ENCODE data around the gene FAM136A. TPM values are rescaled to one million over a fixed set of nuclear protein-coding genes. Genes with fewer than 3 reads are reported as not detected.
A peak's percentile ranks its signal among the peaks of the same experiment; 100 is the strongest.

Gene FAM136A
- 60.0 and 64.0 TPM in 2 replicates for total RNA-seq (2014; rRNA removed; shearing (Covaris generic))
- 62.9 and 63.6 TPM in 2 replicates for polyA plus RNA-seq (2015; cell fraction: cytosol; rRNA removed)
- 227 and 261 TPM in 2 replicates for polyA plus RNA-seq (2015; cell fraction: nucleus; rRNA removed)

DNA sequence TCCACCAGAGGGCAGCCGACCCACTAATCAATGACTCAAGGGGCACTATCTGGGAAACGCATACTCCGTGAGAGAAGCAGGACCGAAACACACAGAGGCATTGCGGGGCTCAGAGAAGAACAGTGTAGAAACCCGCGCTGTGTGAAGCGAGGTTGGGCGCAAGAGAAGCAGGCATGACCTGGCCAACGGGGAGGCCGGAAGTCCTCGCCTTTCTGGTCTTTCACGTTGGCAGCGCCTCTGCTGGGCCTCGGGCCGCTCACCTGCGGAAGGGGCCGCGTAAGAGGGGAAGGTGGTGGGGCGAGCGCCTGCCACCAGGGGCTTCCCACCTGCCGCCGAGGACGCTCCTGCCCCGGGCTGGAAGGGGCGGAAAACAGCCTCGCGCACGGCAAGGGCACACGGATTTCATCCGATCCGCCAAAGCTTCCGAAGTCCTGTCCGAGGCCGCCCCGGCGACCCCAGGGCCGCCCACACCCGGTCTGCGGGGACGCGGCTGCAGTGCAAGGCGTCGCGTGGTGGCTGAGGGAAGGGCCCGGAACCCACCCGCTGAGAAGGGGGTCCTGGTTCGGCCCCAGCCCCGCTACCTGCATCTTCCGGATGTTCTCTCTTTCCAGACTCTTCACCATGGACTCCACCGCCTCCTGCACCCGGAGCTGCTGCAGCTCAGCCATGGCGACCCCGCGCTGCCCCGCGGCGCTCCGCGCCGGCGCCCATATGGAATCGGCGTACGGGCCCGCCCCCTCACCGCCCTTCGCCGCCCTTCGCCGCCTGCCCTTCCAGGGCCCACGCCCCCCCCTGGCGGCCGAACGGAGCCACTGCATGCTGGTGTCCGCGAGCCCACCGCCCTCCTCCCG lies at the start of gene FAM136A:
Gene FAM136A (minus strand): TSS at position 724 of the 851 bp plus-strand sequence. CDS start 56 bp downstream, at position 668.
- in situ Hi-C loops (cut with HindIII; ENCODE audit: low pct_unique_long_range_greater_than_20kb, low sequenced_read_pairs): loop anchor here (25.0 kb wide), 1 partner anchor 486 kb away; the partner anchor contains the start of gene FIGLA
- DNase-seq (ENCODE audit: low read depth, low spot score): peak; percentile 86

- no peak for DNase-seq (ENCODE audit: low read depth, low spot score)
- in situ Hi-C loops (cut with HindIII; ENCODE audit: low pct_unique_long_range_greater_than_20kb, low sequenced_read_pairs): no loop called here
Measured at GRCh38 chr2:70349921-70350685, 48.2 kb upstream of the FAM136A start.

DNA sequence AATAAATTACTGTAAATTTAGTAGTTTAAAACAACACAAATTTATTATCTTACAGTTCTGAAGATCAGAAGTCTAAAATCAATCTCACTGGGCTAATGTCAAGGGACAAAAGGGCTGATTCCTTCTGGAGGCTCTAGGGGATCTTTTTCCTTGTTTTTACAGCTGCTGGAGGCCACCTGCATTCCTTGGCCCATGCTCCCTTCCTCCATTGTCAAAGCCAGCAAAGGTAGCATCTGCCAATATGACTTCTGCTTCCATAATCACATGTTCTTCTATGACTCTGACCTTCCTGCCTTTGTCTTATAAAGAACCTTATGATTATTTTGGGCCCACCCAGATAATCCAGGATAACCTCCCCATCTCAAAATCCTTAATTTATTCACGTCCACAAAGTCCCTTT lies 46.0 kb upstream of the FAM136A start:
- no peak for DNase-seq (ENCODE audit: low read depth, low spot score)
- in situ Hi-C loops (cut with HindIII; ENCODE audit: low pct_unique_long_range_greater_than_20kb, low sequenced_read_pairs): no loop called here

GRCh38 chr2:70344195-70344594 lies 42.3 kb upstream of the FAM136A start:
- in situ Hi-C loops (cut with HindIII; ENCODE audit: low pct_unique_long_range_greater_than_20kb, low sequenced_read_pairs): no loop called here
- DNase-seq (ENCODE audit: low read depth, low spot score): no peak

GRCh38 chr2:70341477-70341765 lies 39.6 kb upstream of the FAM136A start:
- no peak for DNase-seq (ENCODE audit: low read depth, low spot score)
- in situ Hi-C loops (cut with HindIII; ENCODE audit: low pct_unique_long_range_greater_than_20kb, low sequenced_read_pairs): no loop called here

- peak; percentile 79 for DNase-seq (ENCODE audit: low read depth, low spot score)
- in situ Hi-C loops (cut with HindIII; ENCODE audit: low pct_unique_long_range_greater_than_20kb, low sequenced_read_pairs): no loop called here
Measured at GRCh38 chr2:70340761-70341476, 39.1 kb upstream of the FAM136A start.

GRCh38 chr2:70340075-70340474 lies 38.2 kb upstream of the FAM136A start:
- in situ Hi-C loops (cut with HindIII; ENCODE audit: low pct_unique_long_range_greater_than_20kb, low sequenced_read_pairs): no loop called here
- DNase-seq (ENCODE audit: low read depth, low spot score): no peak

GRCh38 chr2:70336552-70336951 lies 34.7 kb upstream of the FAM136A start:
- no peak for DNase-seq (ENCODE audit: low read depth, low spot score)
- in situ Hi-C loops (cut with HindIII; ENCODE audit: low pct_unique_long_range_greater_than_20kb, low sequenced_read_pairs): no loop called here

GRCh38 chr2:70331012-70331411 lies 29.1 kb upstream of the FAM136A start:
- no peak for DNase-seq (ENCODE audit: low read depth, low spot score)
- in situ Hi-C loops (cut with HindIII; ENCODE audit: low pct_unique_long_range_greater_than_20kb, low sequenced_read_pairs): no loop called here

- in situ Hi-C loops (cut with HindIII; ENCODE audit: low pct_unique_long_range_greater_than_20kb, low sequenced_read_pairs): no loop called here
- DNase-seq (ENCODE audit: low read depth, low spot score): no peak
Measured at GRCh38 chr2:70330476-70330875, 28.6 kb upstream of the FAM136A start.

- no peak for DNase-seq (ENCODE audit: low read depth, low spot score)
- in situ Hi-C loops (cut with HindIII; ENCODE audit: low pct_unique_long_range_greater_than_20kb, low sequenced_read_pairs): no loop called here
Measured at GRCh38 chr2:70328921-70329561, 27.2 kb upstream of the FAM136A start.

DNA sequence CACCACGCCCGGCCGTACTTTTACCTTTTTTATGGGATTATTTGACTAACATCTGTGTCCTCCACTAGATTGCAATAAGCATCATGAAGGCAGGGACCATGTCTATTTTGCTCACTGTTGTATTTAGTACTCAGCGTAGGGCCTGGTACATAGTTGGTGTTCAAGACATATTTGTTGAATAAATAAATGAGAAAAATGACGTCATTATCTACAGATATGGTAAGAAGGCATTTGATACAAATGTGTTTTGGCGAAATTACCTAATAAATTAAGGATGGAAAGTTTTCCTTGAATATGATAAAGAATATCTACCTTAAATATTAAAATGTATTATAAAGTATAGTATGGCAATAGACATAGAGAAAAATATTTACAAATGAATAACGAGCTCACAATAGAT lies 24.0 kb upstream of the FAM136A start:
- no peak for DNase-seq (ENCODE audit: low read depth, low spot score)
- in situ Hi-C loops (cut with HindIII; ENCODE audit: low pct_unique_long_range_greater_than_20kb, low sequenced_read_pairs): no loop called here

- no peak for DNase-seq (ENCODE audit: low read depth, low spot score)
- in situ Hi-C loops (cut with HindIII; ENCODE audit: low pct_unique_long_range_greater_than_20kb, low sequenced_read_pairs): loop anchor here (25.0 kb wide), 1 partner anchor 465 kb away; the partner anchor contains the start of gene FIGLA
Measured at GRCh38 chr2:70322518-70322917, 20.7 kb upstream of the FAM136A start.

DNA sequence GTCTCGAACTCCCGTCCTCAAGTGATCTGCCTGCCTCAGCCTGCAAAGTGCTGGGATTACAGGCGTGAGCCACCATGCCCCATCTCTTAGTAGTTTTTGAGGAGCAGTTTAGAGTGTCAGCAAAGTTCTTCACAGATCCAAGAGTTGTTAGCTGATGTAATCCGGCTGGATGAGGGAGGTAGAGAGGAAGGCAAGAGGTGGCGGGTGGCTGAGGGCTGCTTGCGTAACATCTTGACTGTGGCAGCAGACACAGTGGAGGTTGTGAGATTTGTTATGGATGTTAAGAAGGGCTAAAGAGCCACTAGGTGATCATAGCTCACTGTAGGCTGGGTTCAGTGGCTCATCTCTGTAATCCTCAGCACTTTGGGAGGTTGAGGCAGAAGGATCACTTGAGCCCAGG lies 19.5 kb upstream of the FAM136A start:
- no peak for DNase-seq (ENCODE audit: low read depth, low spot score)
- in situ Hi-C loops (cut with HindIII; ENCODE audit: low pct_unique_long_range_greater_than_20kb, low sequenced_read_pairs): loop anchor here (25.0 kb wide), 1 partner anchor 466 kb away; the partner anchor contains the start of gene FIGLA

GRCh38 chr2:70314640-70315039 lies 12.8 kb upstream of the FAM136A start:
- in situ Hi-C loops (cut with HindIII; ENCODE audit: low pct_unique_long_range_greater_than_20kb, low sequenced_read_pairs): loop anchor here (25.0 kb wide), 1 partner anchor 473 kb away; the partner anchor contains the start of gene FIGLA
- DNase-seq (ENCODE audit: low read depth, low spot score): no peak

- no peak for DNase-seq (ENCODE audit: low read depth, low spot score)
- in situ Hi-C loops (cut with HindIII; ENCODE audit: low pct_unique_long_range_greater_than_20kb, low sequenced_read_pairs): loop anchor here (25.0 kb wide), 1 partner anchor 475 kb away; the partner anchor contains the start of gene FIGLA
Measured at GRCh38 chr2:70312560-70312959, 10.7 kb upstream of the FAM136A start.

DNA sequence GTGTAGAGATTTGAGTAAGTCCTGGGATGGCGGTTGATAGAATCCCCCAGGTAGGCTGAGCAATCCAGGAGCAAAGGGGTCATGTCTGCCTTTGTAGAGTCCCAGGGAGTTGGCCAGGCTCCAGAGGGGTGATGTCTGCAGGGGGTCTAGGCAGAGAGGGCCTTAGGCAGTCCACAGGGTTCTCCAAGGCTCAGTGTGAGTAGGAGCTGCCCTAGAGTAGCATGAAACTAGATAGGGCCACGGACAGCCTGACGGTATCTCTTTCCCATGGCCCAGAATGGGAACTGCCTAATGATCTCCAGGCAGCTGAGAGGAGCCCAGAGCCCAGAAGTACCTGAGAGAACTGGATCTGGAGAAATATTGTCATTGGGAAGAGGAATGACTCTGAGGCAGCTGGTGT lies 9.0 kb upstream of the FAM136A start:
- in situ Hi-C loops (cut with HindIII; ENCODE audit: low pct_unique_long_range_greater_than_20kb, low sequenced_read_pairs): loop anchor here (25.0 kb wide), 1 partner anchor 476 kb away; the partner anchor contains the start of gene FIGLA
- DNase-seq (ENCODE audit: low read depth, low spot score): no peak
